WTC11 (cell line): Measurements from ENCODE around the gene C2orf76.
A peak's percentile ranks its signal among the peaks of the same experiment; 100 is the strongest.

Experiments
- ATF6 ChIP-seq: sonication (generic); formaldehyde crosslinking; IDR thresholded peaks from 2 replicates; pipeline ENCODE4 v1.8.1; 2023; ENCODE audit warnings: mild to moderate bottlenecking, missing genetic modification reagents
- CTCF ChIP-seq: fragments of 200-600 bp; IDR thresholded peaks from 2 replicates; pipeline ENCODE4 v1.8.0; 2022; ENCODE audit warnings: antibody characterized with exemption
- JUN ChIP-seq: sonication (generic); formaldehyde crosslinking; IDR thresholded peaks from 2 replicates; pipeline ENCODE4 v1.8.0; 2023; ENCODE audit warnings: mild to moderate bottlenecking, missing genetic modification reagents
- USF1 ChIP-seq: sonication (generic); formaldehyde crosslinking; IDR thresholded peaks from 2 replicates; pipeline ENCODE4 v1.8.0; 2022; ENCODE audit warnings: mild to moderate bottlenecking, missing genetic modification reagents

GRCh38 chr2:119366649-119367471 is at the start of gene C2orf76, which contains the start of gene DBI:
- TF ChIP-seq ATF6 (CRISPR knock-in tag) (no peak), JUN (CRISPR knock-in tag) (no peak; the same call in 1 of the 2 replicates), USF1 (CRISPR knock-in tag) (peak; percentile 92), CTCF (no peak)
